PFSK-1 (cell line): ENCODE results near the gene SERPINB3.

Experiments
- FOXP2 ChIP-seq: optimal IDR thresholded peaks from 2 replicates; pipeline ENCODE3; 2011; ENCODE audit warnings: borderline replicate concordance, control low read depth, inconsistent platforms; ENCODE audit not compliant: insufficient read depth; ENCODE audit errors: extremely low read length, extremely low read depth
- POLR2AphosphoS5 ChIP-seq: IDR thresholded peaks from 2 replicates; pipeline ENCODE4 v1.6.1; 2012; ENCODE audit warnings: low read depth, mild to moderate bottlenecking, control low read depth, low read length, moderate library complexity
- SIN3A ChIP-seq: IDR thresholded peaks from 2 replicates; pipeline ENCODE4 v1.6.1; 2012; ENCODE audit warnings: mild to moderate bottlenecking, low read length, moderate library complexity, borderline replicate concordance; ENCODE audit not compliant: insufficient read depth
- TAF1 ChIP-seq: IDR thresholded peaks from 2 replicates; pipeline ENCODE4 v1.6.1; 2012; ENCODE audit warnings: low read length, control low read depth, borderline replicate concordance; ENCODE audit not compliant: insufficient read depth
- TF ChIP-seq, protein P1 (sequence below), 2 experiments: IDR thresholded peaks; 2 replicates each; pipeline versions ENCODE4 v1.6.1 to v1.8.0; 2011 to 2012; ENCODE audit warnings: low read depth in 2 of 2, low read length in 2 of 2, control low read depth in 1 of 2, inconsistent platforms in 1 of 2, mild to moderate bottlenecking in 1 of 2, moderate library complexity in 1 of 2; ENCODE audit not compliant: insufficient read depth in 1 of 2

The SERPINB3 gene

GRCh38 chr18:63684718-63685117 lies 23.0 kb upstream of the SERPINB3 start:
- TF ChIP-seq SIN3A (no peak), FOXP2 (no peak), TAF1 (no peak), POLR2AphosphoS5 (no peak)
- TF ChIP-seq, protein P1, sequence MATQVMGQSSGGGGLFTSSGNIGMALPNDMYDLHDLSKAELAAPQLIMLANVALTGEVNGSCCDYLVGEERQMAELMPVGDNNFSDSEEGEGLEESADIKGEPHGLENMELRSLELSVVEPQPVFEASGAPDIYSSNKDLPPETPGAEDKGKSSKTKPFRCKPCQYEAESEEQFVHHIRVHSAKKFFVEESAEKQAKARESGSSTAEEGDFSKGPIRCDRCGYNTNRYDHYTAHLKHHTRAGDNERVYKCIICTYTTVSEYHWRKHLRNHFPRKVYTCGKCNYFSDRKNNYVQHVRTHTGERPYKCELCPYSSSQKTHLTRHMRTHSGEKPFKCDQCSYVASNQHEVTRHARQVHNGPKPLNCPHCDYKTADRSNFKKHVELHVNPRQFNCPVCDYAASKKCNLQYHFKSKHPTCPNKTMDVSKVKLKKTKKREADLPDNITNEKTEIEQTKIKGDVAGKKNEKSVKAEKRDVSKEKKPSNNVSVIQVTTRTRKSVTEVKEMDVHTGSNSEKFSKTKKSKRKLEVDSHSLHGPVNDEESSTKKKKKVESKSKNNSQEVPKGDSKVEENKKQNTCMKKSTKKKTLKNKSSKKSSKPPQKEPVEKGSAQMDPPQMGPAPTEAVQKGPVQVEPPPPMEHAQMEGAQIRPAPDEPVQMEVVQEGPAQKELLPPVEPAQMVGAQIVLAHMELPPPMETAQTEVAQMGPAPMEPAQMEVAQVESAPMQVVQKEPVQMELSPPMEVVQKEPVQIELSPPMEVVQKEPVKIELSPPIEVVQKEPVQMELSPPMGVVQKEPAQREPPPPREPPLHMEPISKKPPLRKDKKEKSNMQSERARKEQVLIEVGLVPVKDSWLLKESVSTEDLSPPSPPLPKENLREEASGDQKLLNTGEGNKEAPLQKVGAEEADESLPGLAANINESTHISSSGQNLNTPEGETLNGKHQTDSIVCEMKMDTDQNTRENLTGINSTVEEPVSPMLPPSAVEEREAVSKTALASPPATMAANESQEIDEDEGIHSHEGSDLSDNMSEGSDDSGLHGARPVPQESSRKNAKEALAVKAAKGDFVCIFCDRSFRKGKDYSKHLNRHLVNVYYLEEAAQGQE (IDR thresholded peaks at IDR 0.05; ENCODE audit: insufficient read depth in 1 of 2, low read depth in 2 of 2, low read length in 2 of 2), result no peak

DNA sequence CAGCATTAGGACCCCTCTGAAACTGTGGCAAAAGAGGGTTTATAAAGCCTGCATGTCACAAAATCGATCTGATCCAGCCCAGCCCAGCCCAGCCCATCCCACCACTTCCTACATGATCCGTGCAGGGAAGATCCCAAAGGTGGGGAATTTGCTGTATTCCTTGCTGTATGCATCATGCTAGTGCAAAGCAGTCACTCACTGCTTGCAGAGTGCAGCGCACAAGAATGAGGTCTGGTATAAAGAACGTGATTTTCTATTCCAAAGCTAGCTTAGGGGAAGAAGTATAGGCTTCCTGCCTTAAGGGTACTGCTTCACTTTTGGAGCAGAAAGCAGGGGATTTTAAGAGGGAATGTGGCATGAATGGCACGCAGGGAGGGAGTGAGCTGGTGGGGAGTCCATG lies 22.2 kb upstream of the SERPINB3 start:
- no peak for TF ChIP-seq POLR2AphosphoS5
- no peak for TF ChIP-seq TAF1
- TF ChIP-seq SIN3A, result no peak
- no peak for TF ChIP-seq FOXP2
- TF ChIP-seq, protein P1 (IDR thresholded peaks at IDR 0.05; ENCODE audit: insufficient read depth in 1 of 2, low read depth in 2 of 2, low read length in 2 of 2), result no peak

GRCh38 chr18:63683152-63683551 lies 21.5 kb upstream of the SERPINB3 start:
- TF ChIP-seq FOXP2, result no peak
- TF ChIP-seq SIN3A, result no peak
- TF ChIP-seq, protein P1 (IDR thresholded peaks at IDR 0.05; ENCODE audit: insufficient read depth in 1 of 2, low read depth in 2 of 2, low read length in 2 of 2), result no peak
- TF ChIP-seq POLR2AphosphoS5, result no peak

DNA sequence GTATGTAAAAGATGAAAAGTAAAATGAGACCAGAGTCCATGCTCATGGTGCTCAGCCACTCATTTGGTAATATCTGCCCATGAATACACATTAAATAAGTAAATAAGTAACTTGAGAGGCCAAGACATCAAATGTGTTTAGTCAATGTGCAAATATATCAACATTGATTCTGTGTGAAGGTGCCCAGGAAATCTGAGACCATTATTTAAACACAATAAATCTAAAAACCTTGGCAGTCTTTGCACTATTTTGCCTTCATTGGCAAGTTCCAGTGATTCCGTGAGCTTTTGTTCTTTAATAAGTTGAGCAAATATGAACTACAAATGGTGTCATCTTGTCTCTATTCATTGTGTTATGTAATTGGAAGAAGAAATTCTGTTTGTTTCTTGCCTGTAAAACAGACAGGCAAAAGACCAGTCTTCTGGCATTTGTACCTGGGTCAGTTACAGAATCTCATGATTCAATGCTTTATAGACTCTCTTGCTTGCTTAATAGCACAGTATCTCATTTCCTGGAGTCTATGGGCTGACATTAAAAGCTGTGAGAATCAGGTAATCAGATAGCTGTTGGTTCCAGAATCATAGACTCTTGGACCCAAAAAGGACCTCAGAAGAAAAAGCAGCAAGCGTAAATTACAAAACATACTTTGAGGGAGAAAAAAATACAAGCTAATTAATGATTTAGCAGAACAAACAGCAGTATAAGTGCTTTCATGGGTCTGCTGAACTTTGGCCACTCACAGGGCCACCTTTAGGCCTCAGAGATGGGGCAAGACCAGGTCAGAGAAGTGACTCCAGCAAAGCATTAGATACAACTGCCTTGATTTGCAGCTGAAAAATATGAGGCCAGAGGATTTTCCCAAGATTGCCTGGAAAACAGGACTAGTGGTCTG lies 20.0 kb upstream of the SERPINB3 start:
- no peak for TF ChIP-seq SIN3A
- TF ChIP-seq, protein P1 (IDR thresholded peaks at IDR 0.05; ENCODE audit: insufficient read depth in 1 of 2, low read depth in 2 of 2, low read length in 2 of 2), result no peak
- no peak for TF ChIP-seq FOXP2
- no peak for TF ChIP-seq POLR2AphosphoS5
- no peak for TF ChIP-seq TAF1
